SK-N-SH (cell line): ENCODE measurements around the gene NAP1L5. TPM values are rescaled to one million over a fixed set of nuclear protein-coding genes. Genes with fewer than 3 reads are reported as not detected.

Experiments
- CTCF ChIA-PET: fragments of 300-600, 350-600 bp; formaldehyde crosslinking; extraction: SDS; loops from one replicate; lab custom pipeline; 2021; lab: Yijun Ruan, JAX
- POLR2A ChIA-PET: fragments of 350-600 bp; sonication (Branson Sonifier 250); formaldehyde crosslinking; extraction: SDS; loops from one replicate; lab custom pipeline; 2020; ENCODE audit warnings: antibody characterized with exemption, inconsistent platforms; lab: Yijun Ruan, JAX
- DNase-seq: peaks from one replicate; pipeline ENCODE4 v3.0.0; 2012
- H2AFZ ChIP-seq: fragments of 200-600 bp; sonication (generic); 2 replicates; pipeline ENCODE4 v1.8.1; 2016; ENCODE audit warnings: antibody characterized with exemption, mild to moderate bottlenecking, low read depth
- H3F3A ChIP-seq: fragments of 200-600 bp; sonication (generic); replicated peaks from 2 replicates; pipeline ENCODE3; 2016; ENCODE audit warnings: antibody characterized with exemption, mild to moderate bottlenecking; ENCODE audit not compliant: insufficient read depth
- H3K27ac ChIP-seq, 2 experiments: fragments of 200-500 bp in 1 of 2; fragments of 200-600 bp in 1 of 2; sonication (Bioruptor generic) in 1 of 2; sonication (generic), shearing (Covaris generic) in 1 of 2; 2 replicates each; pipeline versions ENCODE4 v1.5.1 to v1.6.1; 2014 to 2016; ENCODE audit warnings: low read depth in 2 of 2, inconsistent platforms in 1 of 2, low read length in 1 of 2, mild to moderate bottlenecking in 1 of 2, mixed read lengths in 1 of 2
- H3K27me3 ChIP-seq: fragments of 200-600 bp; sonication (generic), shearing (Covaris generic); 2 replicates; pipeline ENCODE4 v1.6.1; 2016; ENCODE audit warnings: mixed run types; ENCODE audit not compliant: insufficient read depth
- H3K36me3 ChIP-seq, 2 experiments: fragments of 200-500 bp in 1 of 2; fragments of 200-600 bp in 1 of 2; sonication (Bioruptor generic) in 1 of 2; sonication (generic) in 1 of 2; replicated peaks in 1 of 2; 2 replicates each; pipeline versions ENCODE3 to v1.5.1; 2014 to 2016; ENCODE audit warnings: low read length in 1 of 2, mild to moderate bottlenecking in 1 of 2; ENCODE audit not compliant: insufficient read depth in 2 of 2, control insufficient read depth in 1 of 2
- H3K4me1 ChIP-seq, 2 experiments: fragments of 200-500 bp in 1 of 2; fragments of 200-600 bp in 1 of 2; sonication (Bioruptor generic) in 1 of 2; sonication (generic), shearing (Covaris generic) in 1 of 2; 2 replicates each; pipeline versions ENCODE4 v1.5.1 to v1.6.1; 2014 to 2016; ENCODE audit warnings: low read depth in 1 of 2, low read length in 1 of 2, mixed run types in 1 of 2; ENCODE audit not compliant: insufficient read depth in 2 of 2, control insufficient read depth in 1 of 2
- H3K4me2 ChIP-seq: fragments of 200-600 bp; sonication (generic), shearing (Covaris generic); 2 replicates; pipeline ENCODE4 v1.6.1; 2017; ENCODE audit warnings: mixed run types
- H3K4me3 ChIP-seq, 2 experiments: fragments of 200-500 bp in 1 of 2; fragments of 200-600 bp in 1 of 2; sonication (Bioruptor generic) in 1 of 2; sonication (generic), shearing (Covaris generic) in 1 of 2; 2 replicates each; pipeline versions ENCODE4 v1.5.1 to v1.8.1; 2014 to 2016; ENCODE audit warnings: low read depth in 2 of 2, inconsistent platforms in 1 of 2, low read length in 1 of 2, mild to moderate bottlenecking in 1 of 2, mixed read lengths in 1 of 2, moderate library complexity in 1 of 2
- H3K79me2 ChIP-seq: fragments of 200-600 bp; sonication (generic); 2 replicates; pipeline ENCODE4 v1.8.1; 2017; ENCODE audit warnings: mild to moderate bottlenecking; ENCODE audit not compliant: insufficient read depth
- H3K9ac ChIP-seq: fragments of 200-600 bp; sonication (generic); 2 replicates; pipeline ENCODE4 v1.6.1; 2017; ENCODE audit warnings: mixed run types
- H3K9me2 ChIP-seq: fragments of 200-600 bp; sonication (generic); 2 replicates; pipeline ENCODE4 v1.6.1; 2017; ENCODE audit warnings: mixed run types
- H3K9me3 ChIP-seq: fragments of 200-600 bp; sonication (generic); 2 replicates; pipeline ENCODE4 v1.6.1; 2017; ENCODE audit warnings: mixed run types, mild to moderate bottlenecking, moderate library complexity
- H4K20me1 ChIP-seq: fragments of 200-600 bp; sonication (generic); 2 replicates; pipeline ENCODE4 v1.6.1; 2017; ENCODE audit warnings: mild to moderate bottlenecking, mixed run types; ENCODE audit not compliant: insufficient read depth
- CTCF ChIP-seq: fragments of 200-600 bp; sonication (generic); IDR thresholded peaks from 2 replicates; pipeline ENCODE4 v1.6.1; 2017; ENCODE audit warnings: antibody characterized with exemption, mild to moderate bottlenecking, moderate library complexity
- ELF1 ChIP-seq: IDR thresholded peaks from 2 replicates; pipeline ENCODE4 v1.4.0; 2012
- EP300 ChIP-seq, 2 experiments: IDR thresholded peaks; 2 replicates each; pipeline versions ENCODE4 v1.4.0 to v1.6.1; 2012; ENCODE audit warnings: borderline replicate concordance in 1 of 2, low read depth in 1 of 2, low read length in 1 of 2
- FOXJ3 ChIP-seq: sonication (generic); formaldehyde crosslinking; IDR thresholded peaks from 2 replicates; pipeline ENCODE4 v1.5.1; 2020; ENCODE audit warnings: mild to moderate bottlenecking, missing genetic modification reagents
- FOXM1 ChIP-seq: IDR thresholded peaks from 2 replicates; pipeline ENCODE4 v1.4.0; 2012; ENCODE audit warnings: low read depth, mild to moderate bottlenecking
- GATA2 ChIP-seq: sonication (generic); formaldehyde crosslinking; IDR thresholded peaks from 2 replicates; pipeline ENCODE4 v1.5.0; 2020; ENCODE audit warnings: mild to moderate bottlenecking, missing genetic modification reagents
- IRF3 ChIP-seq: fragments of 150-350 bp; IDR thresholded peaks from 2 replicates; pipeline ENCODE4 v1.6.1; 2016; ENCODE audit warnings: mild to moderate bottlenecking, low read depth, low read length
- MAX ChIP-seq: IDR thresholded peaks from 2 replicates; pipeline ENCODE4 v1.4.0; 2012; ENCODE audit warnings: low read depth
- MXI1 ChIP-seq: IDR thresholded peaks from 2 replicates; pipeline ENCODE4 v1.6.1; 2012; ENCODE audit warnings: mild to moderate bottlenecking, low read depth, low read length, improper control_type of control experiment
- NFIC ChIP-seq: IDR thresholded peaks from 2 replicates; pipeline ENCODE4 v1.4.0; 2012; ENCODE audit warnings: borderline replicate concordance
- NRF1 ChIP-seq: IDR thresholded peaks from 2 replicates; pipeline ENCODE4 v1.6.1; 2012; ENCODE audit warnings: low read depth, mild to moderate bottlenecking, low read length
- PBX3 ChIP-seq: IDR thresholded peaks from 2 replicates; pipeline ENCODE4; 2012
- POLR2AphosphoS5 ChIP-seq: IDR thresholded peaks from 2 replicates; pipeline ENCODE4 v1.6.1; 2012; ENCODE audit warnings: low read depth, low read length
- RCOR1 ChIP-seq: fragments of 150-350 bp; IDR thresholded peaks from 2 replicates; pipeline ENCODE4 v1.6.1; 2017; ENCODE audit warnings: antibody characterized with exemption, low read length
- SMC3 ChIP-seq: IDR thresholded peaks from 2 replicates; pipeline ENCODE4 v1.6.1; 2012; ENCODE audit warnings: low read depth, low read length, improper control_type of control experiment
- TAF1 ChIP-seq: IDR thresholded peaks from 2 replicates; pipeline ENCODE4 v1.6.1; 2012; ENCODE audit warnings: low read depth, mild to moderate bottlenecking, low read length, moderate library complexity, borderline replicate concordance
- TCF12 ChIP-seq: IDR thresholded peaks from 2 replicates; pipeline ENCODE4 v1.4.0; 2012
- USF2 ChIP-seq: fragments of 150-350 bp; IDR thresholded peaks from 2 replicates; pipeline ENCODE4 v1.6.1; 2017; ENCODE audit warnings: antibody characterized with exemption, low read length, low read depth, borderline replicate concordance
- WGBS: methylation state at CpG from one replicate; pipeline ENCODE4 v1.1.6; 2017; ENCODE audit warnings: low lambda C conversion rate; 5-methylcytosine and 5-hydroxymethylcytosine counted together
- polyA plus RNA-seq, 3 experiments: library from polyadenylated mRNA; depleted of rRNA; stranded (reverse); fragments of >200 nt; gene quantifications; 2 replicates each; pipeline ENCODE4 v1.2.3, GENCODE V29; 2012

Gene NAP1L5
- polyA plus RNA-seq, 1 of the 3 experiments (the other 2 are of a cell fraction): 7.5 TPM

- ChIA-PET CTCF (interaction anchor here (1.0 kb wide), 1 partner anchor 301 kb away, joined by 3 read pairs; no protein-coding TSS in a partner anchor), POLR2A (no interaction called here)
- H3K27ac ChIP-seq: no peak overlapping the region
- H3K4me1 ChIP-seq: no peaks in the 10 kb centered on the region
- no peak overlapping the region for H2AFZ ChIP-seq
- H4K20me1 ChIP-seq: no peaks in the 10 kb centered on the region
- H3K4me2 ChIP-seq: no peak overlapping the region
- no peaks in the 10 kb centered on the region for H3K9me2 ChIP-seq
- TF ChIP-seq SMC3 (no peak), POLR2AphosphoS5 (no peak), IRF3 (no peak), CTCF (no peak), NRF1 (no peak), GATA2 (CRISPR knock-in tag) (no peak), RCOR1 (no peak), TCF12 (no peak), EP300 (IDR thresholded peaks at IDR 0.05; ENCODE audit: borderline replicate concordance in 1 of 2, low read depth in 1 of 2, low read length in 1 of 2) (no peak), FOXM1 (no peak), USF2 (no peak), TAF1 (no peak), PBX3 (no peak), NFIC (no peak), FOXJ3 (no peak), MAX (no peak), ELF1 (no peak), MXI1 (no peak)
- H3K27me3 ChIP-seq: no peaks in the 10 kb centered on the region
- no peak overlapping the region for H3K9ac ChIP-seq
- 97% methylated on average over 8 of the region's 10 CpGs for WGBS
- DNase-seq: no peak
- no peak overlapping the region for H3K4me3 ChIP-seq
- 0 out of 2 replicates have a peak, but pooled peaks cover 1% of the 10 kb centered on the region for H3K9me3 ChIP-seq
- H3K36me3 ChIP-seq: peaks cover 4 to 32% of the 10 kb centered on the region in 2 experiments
- no peaks in the 10 kb centered on the region for H3K79me2 ChIP-seq
- H3F3A ChIP-seq: no peaks in the 10 kb centered on the region
Observed at GRCh38 chr4:88722276-88722780, 24.7 kb upstream of the NAP1L5 start.
